Measurements from ENCODE around the gene DGKD.
"Not testable (repeated sequence)": the region's sequence is repeated elsewhere in the genome, so short reads cannot be mapped to it uniquely, and the experiment has no call there.

Gene DGKD

GRCh38 chr2:233387667-233388528, 33.6 kb downstream of the DGKD start:
- DNase-seq: no peak

GRCh38 chr2:233389601-233390125, 35.4 kb downstream of the DGKD start:
- DNase-seq: no peak

- no peak for DNase-seq
Observed at GRCh38 chr2:233395687-233396086, 41.4 kb downstream of the DGKD start.

GRCh38 chr2:233396726-233397665, 42.7 kb downstream of the DGKD start:
- not testable (repeated sequence) for DNase-seq

DNA sequence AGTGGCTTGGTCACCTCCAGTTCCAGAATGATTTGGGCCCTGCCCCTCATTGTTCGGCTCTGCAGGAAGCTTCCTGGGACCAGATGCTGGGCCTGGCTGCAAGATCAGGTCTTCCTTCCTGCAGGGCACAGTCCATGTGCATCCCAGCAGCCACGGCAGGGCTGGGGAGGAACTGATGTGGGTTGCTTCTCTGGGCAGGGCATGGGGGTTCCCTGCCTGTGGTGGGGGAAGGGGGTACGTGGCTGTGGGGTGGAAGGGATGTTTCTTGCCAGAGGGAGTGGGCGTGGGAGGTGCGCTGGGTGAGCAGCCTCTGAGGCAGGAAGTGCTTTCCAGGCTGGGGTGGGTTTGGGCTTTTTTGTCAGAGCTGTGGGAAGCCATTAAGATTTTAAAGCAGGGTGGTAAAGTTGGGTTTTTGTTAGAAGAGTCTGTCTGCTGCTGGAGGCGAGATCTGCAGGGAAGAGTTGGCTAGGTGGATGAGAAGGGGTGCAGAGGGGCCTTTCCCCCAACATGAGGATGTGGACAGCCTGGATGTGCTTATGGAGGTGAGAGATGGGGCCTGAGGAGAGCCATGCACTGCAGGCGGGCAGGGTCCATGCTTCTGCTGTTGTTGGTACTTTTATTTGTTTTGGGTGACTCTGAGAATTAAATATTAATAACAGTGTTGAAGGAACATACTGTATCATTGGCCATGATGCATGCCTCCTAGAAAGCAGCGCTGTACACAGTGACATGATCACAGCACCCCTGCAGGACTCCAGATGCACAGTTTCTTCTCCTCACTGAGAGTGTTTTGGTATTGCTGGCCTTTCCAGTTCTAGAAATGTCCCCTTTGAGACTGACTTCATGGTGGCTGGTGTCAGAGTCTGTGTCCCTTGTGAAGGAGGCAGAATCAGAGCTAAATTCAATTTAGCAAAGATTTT, 45.3 kb downstream of the DGKD start:
- no peak for DNase-seq

- DNase-seq: no peak
Observed at GRCh38 chr2:233400341-233400740, 46.0 kb downstream of the DGKD start.

DNA sequence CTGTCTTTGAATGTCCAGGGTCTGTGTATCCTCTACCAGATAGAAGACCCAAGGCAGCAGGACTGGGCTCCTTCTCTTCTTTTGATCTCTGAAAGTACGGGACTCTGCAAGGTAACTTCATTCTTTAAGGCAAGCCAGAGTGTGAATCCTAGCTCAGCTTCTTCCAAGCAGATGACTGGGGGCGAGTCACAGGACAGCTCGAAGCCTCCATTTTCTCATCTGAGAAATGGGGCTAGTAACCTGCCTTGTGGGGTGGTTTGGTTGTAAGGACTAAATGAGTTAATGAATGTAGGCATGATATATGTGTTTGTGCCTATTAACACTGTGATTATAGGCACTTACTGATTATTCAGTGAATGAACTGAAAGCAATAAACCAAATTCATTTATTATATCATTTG, 46.7 kb downstream of the DGKD start:
- DNase-seq: no peak

GRCh38 chr2:233402346-233402745, 48.1 kb downstream of the DGKD start:
- no peak for DNase-seq

DNA sequence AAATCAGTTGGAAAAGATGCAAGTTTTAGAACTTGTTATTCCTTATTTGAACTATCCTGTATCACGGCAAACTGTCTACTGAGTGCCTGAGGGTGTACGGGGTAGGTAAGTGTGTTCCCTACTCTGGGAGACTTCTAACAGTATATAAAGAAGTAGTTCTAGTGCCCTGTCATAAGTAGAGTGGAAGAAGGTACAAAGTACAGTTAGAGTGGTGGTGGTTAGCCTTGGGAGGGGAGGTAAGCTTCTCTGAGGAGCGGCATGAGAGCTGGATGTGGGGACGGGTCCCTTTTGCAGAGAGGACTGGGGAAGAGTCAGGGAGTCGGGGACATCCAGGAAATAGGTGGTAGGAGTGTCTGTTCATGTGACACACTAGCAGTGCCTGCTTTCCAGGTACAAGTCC, 48.5 kb downstream of the DGKD start:
- no peak for DNase-seq

- DNase-seq: peak; percentile 17 to 46 (median 34)
Observed at GRCh38 chr2:233404222-233404621, 49.9 kb downstream of the DGKD start.

- DNase-seq: no peak
Observed at GRCh38 chr2:233406865-233407264, 52.6 kb downstream of the DGKD start.

DNA sequence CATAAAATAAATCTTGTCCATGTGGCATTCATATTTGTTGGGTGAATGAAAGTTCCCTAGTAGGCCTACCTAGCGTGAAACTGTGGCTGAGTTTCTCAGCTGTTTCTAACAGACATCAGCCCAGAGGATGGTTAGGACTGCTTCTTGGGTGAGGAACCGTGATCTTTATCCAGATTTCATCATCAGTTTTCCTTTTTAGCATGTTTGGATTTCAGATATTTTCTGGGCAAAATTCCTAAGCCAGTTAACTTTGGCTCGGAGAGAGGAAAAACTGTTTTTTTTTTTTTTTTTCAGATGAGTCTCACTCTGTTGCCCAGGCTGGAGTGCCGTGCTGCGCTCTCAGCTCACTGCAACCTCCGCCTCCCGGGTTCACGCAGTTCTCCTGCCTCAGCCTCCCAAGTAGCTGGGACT, 53.5 kb downstream of the DGKD start:
- no peak for DNase-seq

GRCh38 chr2:233408366-233409285, 54.3 kb downstream of the DGKD start:
- DNase-seq: no peak

GRCh38 chr2:233409286-233409991, 55.1 kb downstream of the DGKD start:
- no peak for DNase-seq

DNA sequence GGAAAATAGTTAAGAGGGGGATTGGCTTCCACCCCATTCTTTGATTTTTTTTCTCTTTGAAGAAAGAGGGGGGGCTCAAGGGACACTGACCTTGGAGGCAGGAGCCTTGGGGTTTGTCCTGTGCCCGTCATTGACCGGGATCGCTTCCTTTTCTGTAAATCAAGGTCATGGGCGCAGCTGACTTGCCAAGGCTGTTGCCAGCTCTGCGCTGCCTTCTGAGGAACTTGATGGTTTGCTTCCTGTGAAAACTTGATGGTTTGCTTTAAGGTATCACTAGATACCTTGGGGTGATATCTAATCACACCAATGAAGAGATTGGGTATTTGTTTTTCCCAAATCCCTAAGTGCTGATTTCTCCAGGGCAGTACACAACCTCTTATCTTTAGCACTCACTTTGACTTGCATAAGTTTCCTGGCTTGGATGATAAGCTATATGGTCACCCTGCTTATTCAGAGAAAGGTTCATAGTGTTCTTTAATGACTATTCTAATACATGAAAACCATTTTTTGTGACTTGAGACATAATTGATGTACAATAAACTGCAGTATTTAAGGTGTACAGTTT, 56.0 kb downstream of the DGKD start:
- no peak for DNase-seq

- DNase-seq: no peak
Observed at GRCh38 chr2:233411162-233411561, 56.9 kb downstream of the DGKD start.

GRCh38 chr2:233412405-233412804, 58.1 kb downstream of the DGKD start:
- DNase-seq: no peak

DNA sequence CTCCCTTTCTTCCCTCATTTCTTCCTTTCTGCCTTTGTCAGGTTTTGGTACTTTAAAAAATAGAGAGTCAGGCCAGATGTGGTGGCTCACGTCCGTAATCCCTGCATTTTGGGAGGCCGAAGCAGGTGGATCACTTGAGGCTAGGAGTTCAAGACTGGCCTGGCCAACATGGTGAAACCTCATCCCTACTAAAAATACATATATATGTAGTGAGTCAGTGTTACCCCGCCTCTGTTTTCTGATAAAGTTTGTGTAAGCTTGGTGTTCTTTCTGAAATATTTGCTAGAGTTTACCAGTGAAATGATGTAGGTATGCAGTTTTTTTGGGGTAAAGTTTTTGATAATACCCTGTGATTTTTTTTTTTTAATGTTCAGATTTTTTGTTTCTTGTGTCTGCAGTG, 58.8 kb downstream of the DGKD start:
- DNase-seq: no peak

DNA sequence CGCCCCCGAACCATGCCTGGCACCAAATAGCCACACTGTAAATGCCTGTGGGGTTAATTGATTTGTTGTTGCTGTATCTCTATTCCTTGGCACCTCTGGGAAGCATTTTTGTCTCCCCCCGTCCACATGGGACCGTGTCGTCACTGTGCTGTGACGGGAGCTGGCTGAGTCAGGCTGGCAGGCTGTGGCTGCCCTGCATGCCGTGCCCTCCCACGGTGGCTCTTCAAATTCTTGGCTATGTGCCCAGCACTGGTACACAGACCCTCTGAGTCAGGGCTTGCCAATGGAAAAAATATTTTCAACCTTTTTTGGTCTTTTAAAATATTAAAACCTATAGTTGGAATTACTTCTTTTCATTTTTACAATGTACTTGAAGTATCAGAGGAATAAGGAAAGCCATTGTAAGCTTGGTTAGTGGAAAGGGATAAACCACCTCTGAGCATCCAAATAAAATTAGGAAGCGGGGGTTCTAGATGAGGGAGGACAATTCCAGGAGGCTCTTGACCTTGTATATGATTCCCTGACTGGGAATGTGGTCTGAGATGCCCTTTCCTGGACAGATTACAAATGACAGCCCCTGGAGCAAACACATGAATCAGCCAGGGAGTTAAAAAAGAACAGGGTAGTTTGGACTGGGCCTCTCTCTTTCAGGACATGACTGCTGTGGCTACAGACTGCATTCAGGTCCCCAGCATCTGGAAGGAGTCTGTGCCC, 59.4 kb downstream of the DGKD start:
- no peak for DNase-seq

DNA sequence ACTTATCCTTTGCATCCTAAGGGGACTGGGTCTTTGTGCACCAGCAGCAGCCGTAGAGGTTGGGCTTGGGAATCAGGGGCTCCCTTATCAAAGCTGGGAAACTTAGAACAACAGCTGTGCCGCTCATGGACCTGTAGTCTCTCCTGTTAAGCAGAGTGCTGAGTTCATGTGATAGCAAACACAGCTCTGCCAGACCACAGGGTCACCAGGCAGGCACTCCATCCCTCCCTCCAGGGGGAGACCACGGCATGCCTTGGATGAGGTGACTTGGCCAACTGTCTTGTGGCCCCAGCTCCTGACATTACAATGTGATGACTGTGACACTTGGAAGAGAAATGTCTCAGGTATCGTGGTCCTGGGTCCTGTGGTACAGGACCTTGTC, 60.0 kb downstream of the DGKD start:
- no peak for DNase-seq
